RPMI8226 (cell line): ENCODE results near the gene ZRANB3.

Experiments
- DNase-seq: peaks from one replicate; pipeline ENCODE4 v3.0.0-alpha.2; 2015

Gene ZRANB3

GRCh38 chr2:135246711-135247270, 284.2 kb downstream of the ZRANB3 start:
- no peak for DNase-seq

- no peak for DNase-seq
Observed at GRCh38 chr2:135245071-135245470, 285.9 kb downstream of the ZRANB3 start.

- DNase-seq: no peak
Observed at GRCh38 chr2:135238651-135239050, 292.4 kb downstream of the ZRANB3 start.

- DNase-seq: no peak
Observed at GRCh38 chr2:135230150-135230549, 300.9 kb downstream of the ZRANB3 start.

GRCh38 chr2:135227386-135227785, 303.6 kb downstream of the ZRANB3 start:
- DNase-seq: no peak

GRCh38 chr2:135226961-135227360, 304.1 kb downstream of the ZRANB3 start:
- no peak for DNase-seq

GRCh38 chr2:135225781-135226180, 305.2 kb downstream of the ZRANB3 start:
- no peak for DNase-seq

GRCh38 chr2:135219226-135219625, 311.8 kb downstream of the ZRANB3 start:
- DNase-seq: no peak

- no peak for DNase-seq
Observed at GRCh38 chr2:135218426-135218825, 312.6 kb downstream of the ZRANB3 start.

- DNase-seq: no peak
Observed at GRCh38 chr2:135212757-135213156, 318.3 kb downstream of the ZRANB3 start.

- no peak for DNase-seq
Observed at GRCh38 chr2:135208016-135208415, 323.0 kb downstream of the ZRANB3 start.

- no peak for DNase-seq
Observed at GRCh38 chr2:135203944-135204343, 327.1 kb downstream of the ZRANB3 start.

GRCh38 chr2:135202751-135203150, 328.3 kb downstream of the ZRANB3 start:
- no peak for DNase-seq

- DNase-seq: no peak
Observed at GRCh38 chr2:135198481-135198880, 332.5 kb downstream of the ZRANB3 start.

GRCh38 chr2:135190799-135191198, 340.2 kb downstream of the ZRANB3 start:
- no peak for DNase-seq

- no peak for DNase-seq
Observed at GRCh38 chr2:135189148-135189547, 341.9 kb downstream of the ZRANB3 start.

GRCh38 chr2:135187270-135187669, 343.7 kb downstream of the ZRANB3 start:
- no peak for DNase-seq

GRCh38 chr2:135186054-135186453, 345.0 kb downstream of the ZRANB3 start:
- no peak for DNase-seq

GRCh38 chr2:135183822-135184221, 347.2 kb downstream of the ZRANB3 start:
- no peak for DNase-seq

GRCh38 chr2:135182601-135183000, 348.4 kb downstream of the ZRANB3 start:
- no peak for DNase-seq

GRCh38 chr2:135182190-135182589, 348.8 kb downstream of the ZRANB3 start:
- DNase-seq: no peak

- DNase-seq: no peak
Observed at GRCh38 chr2:135179689-135180088, 351.3 kb downstream of the ZRANB3 start.

GRCh38 chr2:135175177-135175576, 355.8 kb downstream of the ZRANB3 start:
- DNase-seq: no peak

- DNase-seq: no peak
Observed at GRCh38 chr2:135174810-135175093, 356.3 kb downstream of the ZRANB3 start.

GRCh38 chr2:135174049-135174809, 356.8 kb downstream of the ZRANB3 start:
- DNase-seq: no peak
